Measurements from ENCODE around the gene ARFIP1. TPM values are rescaled to one million over a fixed set of nuclear protein-coding genes. Genes with fewer than 3 reads are reported as not detected.

The ARFIP1 gene
- total and polyA plus RNA-seq, 2 of the 8 experiments (the other 6 are each of a cell fraction or from before 2014, with no cell fraction given) = 13.5 to 38.0 TPM

DNA sequence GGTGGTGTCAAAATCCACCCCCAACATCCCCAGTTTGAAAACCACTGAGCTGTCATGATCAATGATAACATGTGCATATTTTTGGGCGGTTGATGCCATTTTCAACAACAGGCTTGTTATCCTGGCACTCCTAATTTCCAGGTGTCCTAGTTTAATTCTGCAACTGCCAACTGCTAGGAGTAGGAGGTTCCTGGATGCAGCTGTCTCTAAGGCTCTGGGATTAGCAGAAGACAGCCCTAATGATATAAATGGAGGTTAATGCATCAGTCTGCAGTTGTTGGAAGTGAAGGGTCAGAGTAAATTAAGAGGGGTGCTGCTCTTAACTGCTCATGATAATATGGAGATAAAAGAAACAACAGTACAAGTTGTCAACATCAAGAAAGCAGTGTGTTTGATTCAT lies 23.8 kb downstream of the ARFIP1 start (continued):
- TF ChIP-seq POLR2AphosphoS5 (IDR thresholded peaks at IDR 0.05; ENCODE audit: low read depth, low read length) (no peak), JUND (IDR thresholded peaks at IDR 0.05; ENCODE audit: low read length) (no peak)
